Gastrocnemius medialis (tissue), 4 donors: ENCODE data around the gene IDH2. TPM values are rescaled to one million over a fixed set of nuclear protein-coding genes. Genes with fewer than 3 reads are reported as not detected.

ENCODE experiments used
- ATAC-seq, 2 donors: fragments of 150-250 bp; one replicate each; pipeline ENCODE4 v1.9.1; 2016
- DNase-seq, 2 donors: peaks; one replicate each; pipeline ENCODE4 v3.0.0-alpha.2; 2019
- H3K27ac ChIP-seq, 4 donors: fragments of 200-600 bp; sonication (generic); 1 replicate in 1 of 4; 2 replicates in 3 of 4; pipeline ENCODE4 v1.5.1; 2016 to 2018; ENCODE audit warnings: mild to moderate bottlenecking in 2 of 4, moderate library complexity in 1 of 4
- H3K27me3 ChIP-seq, 3 donors: fragments of 200-600 bp; sonication (generic) in 2 of 3; 1 replicate in 1 of 3; 2 replicates in 2 of 3; pipeline versions ENCODE4 v1.5.1 to v1.6.0; 2016 to 2019; ENCODE audit warnings: mild to moderate bottlenecking in 1 of 3, moderate library complexity in 1 of 3
- H3K36me3 ChIP-seq, 2 donors: fragments of 200-600 bp; sonication (generic) in 1 of 2; one replicate each; pipeline ENCODE4 v1.5.1; 2017 to 2018
- H3K4me1 ChIP-seq, 2 donors: fragments of 200-600 bp; sonication (generic) in 1 of 2; one replicate each; pipeline ENCODE4 v1.5.1; 2016 to 2017; ENCODE audit warnings: mild to moderate bottlenecking in 2 of 2
- H3K4me3 ChIP-seq, 4 donors: fragments of 200-600 bp; sonication (generic) in 3 of 4; 1 replicate in 1 of 4; 2 replicates in 3 of 4; pipeline ENCODE4 v1.5.1; 2016 to 2019; ENCODE audit warnings: mild to moderate bottlenecking in 2 of 4
- H3K9me3 ChIP-seq, 3 donors: fragments of 200-600 bp; sonication (generic) in 2 of 3; 1 replicate in 1 of 3; 2 replicates in 2 of 3; pipeline ENCODE4 v1.5.1; 2016 to 2019
- CTCF ChIP-seq, 5 experiments: fragments of 450-650 bp in 3 of 5; fragments of 200-600 bp in 2 of 5; sonication (generic) in 2 of 5; IDR thresholded peaks in 4 of 5; conservative IDR thresholded peaks in 1 of 5; 1 replicate in 4 of 5; 2 replicates in 1 of 5; pipeline ENCODE4 v1.5.1; 2016 to 2019; ENCODE audit warnings: antibody characterized with exemption in 5 of 5, mild to moderate bottlenecking in 3 of 5, moderate library complexity in 3 of 5
- POLR2A ChIP-seq, 2 donors: fragments of 450-650 bp; IDR thresholded peaks; one replicate each; pipeline ENCODE4 v1.6.1; 2017; ENCODE audit warnings: antibody characterized with exemption in 2 of 2, mild to moderate bottlenecking in 2 of 2, moderate library complexity in 2 of 2
- in situ Hi-C, 4 donors: fragments of 200-750 bp; cut with MboI; loops; one replicate each; pipeline versions ENCODE4 v1.15.0 to v1.8.0; 2017; ENCODE audit warnings: low sequenced_read_pairs in 4 of 4
- intact Hi-C: fragments of 100-400 bp; cut with DNase I; formaldehyde crosslinking; loops from one replicate; pipeline ENCODE4 v1.15.1; 2023; ENCODE audit warnings: low total_unique reads
- total RNA-seq, 4 donors: library from RNA; depleted of rRNA; stranded (reverse); fragments of >200 nt; gene quantifications; one replicate each; pipeline versions ENCODE4 v1.1.0 to v1.2.3, GENCODE V29; 2016

The IDH2 gene
- total RNA-seq, 4 donors from 2014 or later = 349 to 547 (median 423) TPM

GRCh38 chr15:90035095-90035839, 67.0 kb downstream of the IDH2 start:
- peaks cover 50 to 61% of the 10 kb centered on the region in 2 donors for H3K4me1 ChIP-seq
- no peaks in the 10 kb centered on the region for H3K27me3 ChIP-seq
- no peaks in the 10 kb centered on the region for H3K36me3 ChIP-seq
- ATAC-seq (no peak), DNase-seq (peak in 1 of 2 donors; percentile 49)
- TF ChIP-seq POLR2A (IDR thresholded peaks at IDR 0.05) (no peak), CTCF (IDR thresholded peaks at IDR 0.05 in 4 of 5, conservative IDR thresholded peaks at IDR 0.05 in 1 of 5) (no peak)
- H3K4me3 ChIP-seq = no peak overlapping the region
- intact Hi-C loops (no loop called here), in situ Hi-C loops (no loop called here)
- peak overlapping the region; percentile 24 to 62 (median 44) for H3K27ac ChIP-seq
- no peaks in the 10 kb centered on the region for H3K9me3 ChIP-seq

GRCh38 chr15:90033448-90033847, 68.8 kb downstream of the IDH2 start:
- DNase-seq (no peak), ATAC-seq (no peak)
- Histone ChIP-seq H3K4me3 (no peak overlapping the region), H3K9me3 (no peaks in the 10 kb centered on the region), H3K36me3 (no peaks in the 10 kb centered on the region), H3K27ac (peak overlapping the region in 2 of 4 donors; percentile 12 to 13), H3K4me1 (peaks cover 55 to 63% of the 10 kb centered on the region in 2 donors), H3K27me3 (no peaks in the 10 kb centered on the region)
- intact Hi-C loops (no loop called here), in situ Hi-C loops (no loop called here)
- no peak for TF ChIP-seq POLR2A (IDR thresholded peaks at IDR 0.05)
- no peak for TF ChIP-seq CTCF (IDR thresholded peaks at IDR 0.05 in 4 of 5, conservative IDR thresholded peaks at IDR 0.05 in 1 of 5)

Other genes with a start within 250 kb of the IDH2 start
- gene AP3S2, start 208.5 kb downstream of the IDH2 start, total RNA-seq = 10 to 100 TPM; 48.4 to 82.6 (median 71.3) TPM
- 10 to 100 TPM in 1 of 4 donors, 1 to 10 TPM in 3; 4.8 to 10.9 (median 6.0) TPM for gene ARPIN, start 189.5 kb downstream of the IDH2 start, total RNA-seq
- gene ZNF710, start 101.1 kb downstream of the IDH2 start, total RNA-seq = 1 to 10 TPM; 2.6 to 5.4 (median 3.2) TPM
- 10 to 100 TPM in 1 of 4 donors, 1 to 10 TPM in 3; 2.1 to 12.1 (median 6.4) TPM for gene SEMA4B, start 98.9 kb upstream of the IDH2 start, total RNA-seq
- 10 to 100 TPM; 15.5 to 43.4 (median 30.7) TPM for gene CIB1, start 131.5 kb upstream of the IDH2 start, total RNA-seq
- 1 to 10 TPM; 1.8 to 6.9 (median 4.3) TPM for gene GDPGP1, start 131.7 kb upstream of the IDH2 start, total RNA-seq
- gene TTLL13, start 147.1 kb upstream of the IDH2 start, total RNA-seq = not detected
- gene NGRN, start 163.2 kb upstream of the IDH2 start, total RNA-seq = 100 to 1,000 TPM; 160 to 323 (median 274) TPM
- gene ZNF774, start 249.8 kb upstream of the IDH2 start, total RNA-seq = 10 to 100 TPM in 1 of 4 donors, 1 to 10 TPM in 3; 2.1 to 17.1 (median 5.4) TPM